Stimulated activated CD4-positive, alpha-beta T cell treated with anti-CD3 and anti-CD28 coated beads, Interleukin-15, amount 100 ng/mL, for 48 hours (primary cell): ENCODE measurements around the gene SYCP2L.
"Not testable (repeated sequence)": the region's sequence is repeated elsewhere in the genome, so short reads cannot be mapped to it uniquely, and the experiment has no call there.

Experiments used
- DNase-seq, 2 donors: peaks; one replicate each; pipeline ENCODE4 v3.0.0-alpha.2; 2020; ENCODE audit warnings: low read depth in 2 of 2

The SYCP2L gene

GRCh38 chr6:10886691-10887502 lies at the start of gene SYCP2L:
SYCP2L (plus strand) TSS chr6:10887052; CDS start chr6:10887127, 75 bp downstream.
- DNase-seq: peak in 1 of 2 donors; percentile 22

- DNase-seq: no peak
Observed at GRCh38 chr6:10837622-10837994, 49.2 kb upstream of the SYCP2L start.

GRCh38 chr6:10837995-10838793 lies 48.7 kb upstream of the SYCP2L start, which contains the start of gene MAK:
MAK (minus strand) TSS chr6:10838539; CDS start chr6:10830648, 7,891 bp downstream.
- DNase-seq: peak; percentile 70 to 79

- peak; percentile 13 for DNase-seq
Observed at GRCh38 chr6:10838794-10839333, 48.0 kb upstream of the SYCP2L start.

- no peak for DNase-seq
Observed at GRCh38 chr6:10843554-10843953, 43.3 kb upstream of the SYCP2L start.

- no peak for DNase-seq
Observed at GRCh38 chr6:10847684-10848083, 39.2 kb upstream of the SYCP2L start.

- DNase-seq: no peak
Observed at GRCh38 chr6:10849901-10850300, 37.0 kb upstream of the SYCP2L start.

GRCh38 chr6:10850728-10851127 lies 36.1 kb upstream of the SYCP2L start:
- no peak for DNase-seq

- DNase-seq: no peak
Observed at GRCh38 chr6:10852361-10852960, 34.4 kb upstream of the SYCP2L start.

GRCh38 chr6:10853849-10854300 lies 33.0 kb upstream of the SYCP2L start:
- DNase-seq: not testable (repeated sequence)

GRCh38 chr6:10854922-10855632 lies 31.8 kb upstream of the SYCP2L start:
- no peak for DNase-seq

- no peak for DNase-seq
Observed at GRCh38 chr6:10857259-10857658, 29.6 kb upstream of the SYCP2L start.

- no peak for DNase-seq
Observed at GRCh38 chr6:10861086-10861485, 25.8 kb upstream of the SYCP2L start.

- DNase-seq: no peak
Observed at GRCh38 chr6:10862361-10862760, 24.5 kb upstream of the SYCP2L start.

GRCh38 chr6:10863031-10863430 lies 23.8 kb upstream of the SYCP2L start:
- not testable (repeated sequence) for DNase-seq

GRCh38 chr6:10866709-10867108 lies 20.1 kb upstream of the SYCP2L start:
- not testable (repeated sequence) for DNase-seq

GRCh38 chr6:10867952-10868351 lies 18.9 kb upstream of the SYCP2L start:
- DNase-seq: no peak

- DNase-seq: no peak
Observed at GRCh38 chr6:10873374-10873773, 13.5 kb upstream of the SYCP2L start.

- no peak for DNase-seq
Observed at GRCh38 chr6:10874207-10874606, 12.6 kb upstream of the SYCP2L start.

- DNase-seq: no peak
Observed at GRCh38 chr6:10875026-10875425, 11.8 kb upstream of the SYCP2L start.

GRCh38 chr6:10877012-10877411 lies 9.8 kb upstream of the SYCP2L start:
- DNase-seq: no peak
